Loucy (cell line): Measurements from ENCODE around the gene RAD51B.

ENCODE experiments used
- EZH2phosphoT487 ChIP-seq: fragments of 200-600 bp; IDR thresholded peaks from 2 replicates; pipeline ENCODE4 v1.6.1; 2018; ENCODE audit warnings: antibody characterized with exemption, mild to moderate bottlenecking, moderate library complexity, borderline replicate concordance
- TF ChIP-seq, protein P1 (sequence below): fragments of 200-600 bp; sonication (generic); conservative IDR thresholded peaks from 2 replicates; pipeline ENCODE4 v1.5.1; 2014; ENCODE audit warnings: mild to moderate bottlenecking, antibody characterized with exemption, low read length

DNA sequence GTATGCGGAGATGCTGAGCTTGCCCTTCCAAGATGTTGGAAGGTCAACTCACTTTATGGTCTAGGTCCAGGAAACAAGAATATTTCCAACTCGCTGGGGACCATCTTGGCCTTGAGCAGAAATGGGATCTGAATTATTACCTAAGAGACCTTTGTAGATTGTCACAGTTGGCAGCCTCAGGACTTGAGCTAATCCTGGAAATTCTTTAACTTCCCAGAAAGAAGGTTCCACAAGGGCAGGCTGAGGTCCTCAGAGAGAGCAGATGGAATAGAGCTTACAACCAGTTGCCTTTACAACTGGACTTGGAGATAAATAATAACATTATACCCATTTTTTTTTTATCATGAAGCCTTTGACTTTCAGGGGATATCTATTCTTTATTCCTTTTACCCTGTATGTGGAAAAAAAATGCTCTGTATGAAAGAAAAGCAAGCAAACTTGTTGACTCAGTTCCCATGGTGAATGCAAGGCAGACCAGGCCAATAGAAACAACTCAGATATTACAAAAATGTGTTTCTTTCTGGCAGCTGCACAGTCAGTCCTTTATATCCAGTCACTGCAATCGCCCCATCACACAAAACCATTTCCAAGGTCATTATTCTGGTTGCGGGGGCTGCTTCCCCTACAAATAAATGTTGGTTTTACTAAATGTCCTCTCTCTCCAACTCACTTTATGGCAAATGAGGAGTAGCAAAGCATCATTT, 571.9 kb downstream of the RAD51B start:
- TF ChIP-seq, protein P1, sequence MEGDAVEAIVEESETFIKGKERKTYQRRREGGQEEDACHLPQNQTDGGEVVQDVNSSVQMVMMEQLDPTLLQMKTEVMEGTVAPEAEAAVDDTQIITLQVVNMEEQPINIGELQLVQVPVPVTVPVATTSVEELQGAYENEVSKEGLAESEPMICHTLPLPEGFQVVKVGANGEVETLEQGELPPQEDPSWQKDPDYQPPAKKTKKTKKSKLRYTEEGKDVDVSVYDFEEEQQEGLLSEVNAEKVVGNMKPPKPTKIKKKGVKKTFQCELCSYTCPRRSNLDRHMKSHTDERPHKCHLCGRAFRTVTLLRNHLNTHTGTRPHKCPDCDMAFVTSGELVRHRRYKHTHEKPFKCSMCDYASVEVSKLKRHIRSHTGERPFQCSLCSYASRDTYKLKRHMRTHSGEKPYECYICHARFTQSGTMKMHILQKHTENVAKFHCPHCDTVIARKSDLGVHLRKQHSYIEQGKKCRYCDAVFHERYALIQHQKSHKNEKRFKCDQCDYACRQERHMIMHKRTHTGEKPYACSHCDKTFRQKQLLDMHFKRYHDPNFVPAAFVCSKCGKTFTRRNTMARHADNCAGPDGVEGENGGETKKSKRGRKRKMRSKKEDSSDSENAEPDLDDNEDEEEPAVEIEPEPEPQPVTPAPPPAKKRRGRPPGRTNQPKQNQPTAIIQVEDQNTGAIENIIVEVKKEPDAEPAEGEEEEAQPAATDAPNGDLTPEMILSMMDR, result no peak
- TF ChIP-seq EZH2phosphoT487, result no peak
